ENCODE data around the gene SYT12. TPM values are rescaled to one million over a fixed set of nuclear protein-coding genes. Genes with fewer than 3 reads are reported as not detected.
"Not testable (repeated sequence)": the region's sequence is repeated elsewhere in the genome, so short reads cannot be mapped to it uniquely, and the experiment has no call there.

The SYT12 gene
- total RNA-seq, 4 donors from 2014 or later: 1.1 to 3.9 TPM; not detected in 2

DNA sequence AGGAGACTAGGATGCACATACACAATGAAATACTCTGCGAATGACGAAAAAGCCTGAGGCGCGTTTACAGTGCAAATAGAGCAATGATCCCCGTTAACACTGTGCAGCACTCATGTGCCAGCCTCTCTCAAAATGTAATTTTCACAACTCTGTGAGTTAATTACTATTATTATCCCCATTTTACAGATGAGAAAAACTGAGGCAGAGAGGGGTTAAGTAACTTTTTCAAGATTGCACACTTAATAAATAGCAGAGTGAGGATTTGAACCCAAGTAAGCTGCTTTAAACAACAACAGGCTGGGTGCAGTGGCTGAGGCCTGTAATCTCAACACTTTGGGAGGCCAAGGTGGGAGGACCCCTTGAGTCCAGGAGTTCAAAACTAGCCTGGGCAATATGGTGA lies 21.6 kb upstream of the SYT12 start:
- H3K27me3 ChIP-seq: no peaks in the 10 kb centered on the region
- H3K4me3 ChIP-seq: no peak overlapping the region
- no peaks in the 10 kb centered on the region for H3K36me3 ChIP-seq
- DNase-seq: no peak
- H3K9me3 ChIP-seq: no peaks in the 10 kb centered on the region
- H3K4me1 ChIP-seq: no peaks in the 10 kb centered on the region
- TF ChIP-seq, protein P1, sequence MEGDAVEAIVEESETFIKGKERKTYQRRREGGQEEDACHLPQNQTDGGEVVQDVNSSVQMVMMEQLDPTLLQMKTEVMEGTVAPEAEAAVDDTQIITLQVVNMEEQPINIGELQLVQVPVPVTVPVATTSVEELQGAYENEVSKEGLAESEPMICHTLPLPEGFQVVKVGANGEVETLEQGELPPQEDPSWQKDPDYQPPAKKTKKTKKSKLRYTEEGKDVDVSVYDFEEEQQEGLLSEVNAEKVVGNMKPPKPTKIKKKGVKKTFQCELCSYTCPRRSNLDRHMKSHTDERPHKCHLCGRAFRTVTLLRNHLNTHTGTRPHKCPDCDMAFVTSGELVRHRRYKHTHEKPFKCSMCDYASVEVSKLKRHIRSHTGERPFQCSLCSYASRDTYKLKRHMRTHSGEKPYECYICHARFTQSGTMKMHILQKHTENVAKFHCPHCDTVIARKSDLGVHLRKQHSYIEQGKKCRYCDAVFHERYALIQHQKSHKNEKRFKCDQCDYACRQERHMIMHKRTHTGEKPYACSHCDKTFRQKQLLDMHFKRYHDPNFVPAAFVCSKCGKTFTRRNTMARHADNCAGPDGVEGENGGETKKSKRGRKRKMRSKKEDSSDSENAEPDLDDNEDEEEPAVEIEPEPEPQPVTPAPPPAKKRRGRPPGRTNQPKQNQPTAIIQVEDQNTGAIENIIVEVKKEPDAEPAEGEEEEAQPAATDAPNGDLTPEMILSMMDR (IDR thresholded peaks at IDR 0.05): no peak
- no peak for TF ChIP-seq POLR2A (IDR thresholded peaks at IDR 0.05)
- H3K27ac ChIP-seq: no peak overlapping the region

DNA sequence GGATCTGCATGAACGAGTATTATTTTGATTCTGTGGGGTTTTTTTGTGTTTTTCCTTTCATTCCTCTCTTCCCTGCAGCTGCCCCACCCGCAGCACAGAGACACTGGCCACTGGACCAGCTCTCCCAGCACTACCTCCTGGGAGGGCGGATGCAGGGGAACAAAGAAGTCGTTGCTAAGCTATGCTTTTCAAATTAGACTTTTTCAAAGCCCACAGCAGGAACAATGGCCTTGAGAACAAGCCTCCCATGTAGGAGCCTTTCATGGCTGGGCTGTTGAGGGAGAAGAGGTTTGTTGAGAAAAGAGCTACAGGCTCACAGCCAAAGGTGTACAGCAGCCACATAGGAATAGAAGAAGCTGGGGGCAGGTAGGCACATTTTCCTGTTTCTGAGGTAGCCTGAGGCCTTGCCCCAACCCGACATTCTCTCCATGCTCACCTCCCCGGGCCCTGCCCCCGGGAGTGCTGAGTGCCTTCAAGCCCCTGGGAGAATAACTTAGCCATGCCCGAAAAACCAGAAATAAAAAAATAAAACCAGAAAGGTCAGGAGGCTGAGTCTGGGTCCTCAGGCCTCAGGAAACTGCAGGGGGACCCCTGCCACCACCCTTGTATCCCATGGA lies 20.5 kb upstream of the SYT12 start:
- H3K4me3 ChIP-seq: no peak overlapping the region
- H3K27ac ChIP-seq: no peak overlapping the region
- H3K4me1 ChIP-seq: no peaks in the 10 kb centered on the region
- H3K27me3 ChIP-seq: no peaks in the 10 kb centered on the region
- DNase-seq: no peak
- TF ChIP-seq, protein P1 (IDR thresholded peaks at IDR 0.05): no peak
- no peak for TF ChIP-seq POLR2A (IDR thresholded peaks at IDR 0.05)
- no peaks in the 10 kb centered on the region for H3K36me3 ChIP-seq
- H3K9me3 ChIP-seq: no peaks in the 10 kb centered on the region

DNA sequence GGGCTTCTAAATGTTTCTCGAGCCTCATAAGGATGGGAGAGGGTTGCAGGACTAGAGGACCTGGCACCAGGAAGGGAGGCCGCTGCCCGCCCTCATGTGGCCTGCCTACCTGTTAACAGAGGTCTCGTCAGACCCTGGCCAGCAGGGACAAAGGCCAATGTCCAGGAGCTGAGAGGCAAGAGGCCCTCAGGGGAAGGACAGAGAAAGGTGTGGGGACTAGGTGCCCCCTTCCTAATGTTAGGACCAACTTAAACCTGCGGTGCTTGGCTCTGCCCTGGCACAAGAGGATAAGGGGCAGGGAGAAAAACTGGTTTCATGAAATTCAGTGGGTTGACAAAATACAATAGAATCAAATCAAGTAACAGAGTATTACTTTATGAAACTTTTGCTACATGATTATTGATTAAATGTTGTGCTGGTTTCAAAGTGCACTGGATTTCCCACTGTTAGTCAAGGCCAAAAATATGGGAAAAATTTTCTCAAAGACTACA lies 20.0 kb upstream of the SYT12 start:
- DNase-seq: no peak
- no peak overlapping the region for H3K4me3 ChIP-seq
- TF ChIP-seq POLR2A (IDR thresholded peaks at IDR 0.05): no peak
- TF ChIP-seq, protein P1 (IDR thresholded peaks at IDR 0.05): no peak
- H3K27ac ChIP-seq: no peak overlapping the region
- no peaks in the 10 kb centered on the region for H3K36me3 ChIP-seq
- no peaks in the 10 kb centered on the region for H3K27me3 ChIP-seq
- H3K4me1 ChIP-seq: no peaks in the 10 kb centered on the region
- no peaks in the 10 kb centered on the region for H3K9me3 ChIP-seq

DNA sequence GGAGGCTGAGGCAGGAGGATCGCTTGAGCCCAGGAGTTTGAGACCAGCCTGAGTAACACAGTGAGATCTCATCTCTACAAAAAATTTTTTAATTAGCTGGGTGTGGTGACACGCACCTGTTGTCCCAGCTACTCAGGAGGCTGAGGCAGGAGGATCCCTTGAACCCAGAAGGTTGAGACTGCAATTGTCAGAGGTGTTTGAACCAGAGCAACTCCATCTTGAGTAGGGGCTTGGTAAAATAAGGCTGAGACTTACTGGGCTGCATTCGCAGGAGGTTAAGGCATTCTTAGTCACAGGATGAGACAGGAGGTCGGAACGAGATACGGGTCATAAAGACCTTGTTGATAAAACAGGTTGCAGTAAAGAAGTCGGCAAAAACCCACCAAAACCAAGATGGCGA lies 17.7 kb upstream of the SYT12 start:
- H3K27ac ChIP-seq, H3K4me1 ChIP-seq, H3K9me3 ChIP-seq, H3K36me3 ChIP-seq, DNase-seq, H3K4me3 ChIP-seq, H3K27me3 ChIP-seq: not testable (repeated sequence)

DNA sequence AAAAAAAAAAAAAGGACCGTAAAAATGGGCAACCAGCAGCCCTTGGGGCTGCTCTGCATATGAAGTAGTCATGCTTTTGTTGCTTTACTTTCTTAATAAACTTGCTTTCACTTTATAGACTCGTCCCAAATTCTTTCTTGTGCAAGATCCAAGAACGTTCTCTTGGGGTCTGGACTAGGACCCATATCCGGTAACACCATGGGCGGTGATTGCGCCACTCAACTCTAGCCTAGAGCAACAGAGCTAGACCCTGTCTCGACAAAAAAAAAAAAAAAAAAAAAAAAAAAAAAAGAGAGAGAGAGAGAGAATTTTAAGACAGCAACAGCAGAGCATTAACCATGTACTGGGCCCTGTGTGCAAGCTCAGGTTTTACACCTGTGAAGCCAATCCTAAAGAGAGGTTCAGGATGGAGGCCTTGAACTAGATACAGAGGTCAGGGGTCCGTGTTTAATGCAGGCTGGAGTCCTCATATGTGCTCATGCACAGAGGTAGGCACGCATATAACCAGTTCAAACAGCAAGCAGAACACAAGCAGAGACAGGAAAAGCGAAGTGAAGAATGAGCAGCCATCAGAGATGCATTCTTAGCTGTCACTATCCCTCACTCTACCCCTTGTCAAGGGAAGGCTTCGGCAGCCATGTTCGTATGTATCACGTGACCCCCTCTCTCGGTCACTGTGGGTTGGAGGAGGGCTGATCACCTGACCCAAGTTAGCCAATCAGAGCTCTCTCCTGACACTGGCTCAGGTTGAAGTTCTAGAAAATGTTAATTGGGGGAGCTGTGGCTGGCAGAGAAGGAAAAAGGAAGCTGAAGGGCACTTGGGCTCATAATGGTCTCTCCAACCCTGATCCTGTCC lies 16.7 kb upstream of the SYT12 start:
- Histone ChIP-seq H3K27ac (no peak overlapping the region), H3K27me3 (no peaks in the 10 kb centered on the region), H3K4me1 (no peaks in the 10 kb centered on the region), H3K9me3 (no peaks in the 10 kb centered on the region), H3K4me3 (no peak overlapping the region), H3K36me3 (no peaks in the 10 kb centered on the region)
- DNase-seq: no peak
- TF ChIP-seq POLR2A (IDR thresholded peaks at IDR 0.05): no peak
- TF ChIP-seq, protein P1 (IDR thresholded peaks at IDR 0.05): no peak

DNA sequence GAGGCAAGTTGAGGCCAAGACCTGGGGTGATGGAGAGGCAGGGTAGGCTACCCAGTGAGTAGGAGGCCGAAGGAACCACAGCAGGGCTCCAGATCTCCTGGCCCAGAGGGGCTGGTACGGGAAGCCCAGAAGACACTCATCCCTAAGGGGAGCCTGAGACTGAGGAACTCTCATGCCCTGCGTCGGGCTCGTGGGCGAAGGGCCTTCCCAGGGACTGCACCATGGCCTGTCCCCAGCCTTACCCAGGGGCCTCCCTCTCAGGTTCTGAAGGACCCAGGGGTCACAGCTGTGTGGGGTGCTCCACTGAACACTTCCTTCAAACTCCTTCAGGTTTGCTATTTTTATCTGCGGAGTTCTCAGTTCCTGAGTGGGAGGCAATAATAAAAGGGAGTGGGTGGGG lies 15.8 kb upstream of the SYT12 start:
- H3K27me3 ChIP-seq: no peaks in the 10 kb centered on the region
- TF ChIP-seq, protein P1 (IDR thresholded peaks at IDR 0.05): no peak
- TF ChIP-seq POLR2A (IDR thresholded peaks at IDR 0.05): no peak
- H3K9me3 ChIP-seq: no peaks in the 10 kb centered on the region

More for the DNA sequence above, 15.8 kb upstream of the SYT12 start:
- Histone ChIP-seq H3K4me3 (no peak overlapping the region), H3K4me1 (no peaks in the 10 kb centered on the region), H3K27ac (no peak overlapping the region), H3K36me3 (no peaks in the 10 kb centered on the region)
- no peak for DNase-seq

All from Peyer's patch (tissue), 4 donors.